Spleen (tissue), 11 donors: ENCODE data around the gene LGMN. TPM values are rescaled to one million over a fixed set of nuclear protein-coding genes. Genes with fewer than 3 reads are reported as not detected.

ENCODE experiments used
- DNase-seq: peaks from one replicate; pipeline ENCODE4 v3.0.0-alpha.2; 2020
- H3K27ac ChIP-seq, 8 donors: fragments of 200-600 bp; sonication (generic) in 7 of 8; 1 replicate in 4 of 8; 2 replicates in 4 of 8; pipeline versions ENCODE4 v1.5.0 to v1.8.0; 2016 to 2021; ENCODE audit warnings: inconsistent platforms in 4 of 8, mild to moderate bottlenecking in 4 of 8, moderate library complexity in 1 of 8
- H3K27me3 ChIP-seq, 7 donors: fragments of 200-600 bp; sonication (generic) in 6 of 7; replicated peaks in 1 of 7; 1 replicate in 4 of 7; 2 replicates in 3 of 7; pipeline versions ENCODE4 v1.5.0 to v1.8.0; 2016 to 2021; ENCODE audit warnings: inconsistent platforms in 3 of 7, mild to moderate bottlenecking in 1 of 7
- H3K36me3 ChIP-seq, 6 donors: fragments of 200-600 bp; sonication (generic) in 5 of 6; 1 replicate in 4 of 6; 2 replicates in 2 of 6; pipeline versions ENCODE4 v1.5.0 to v1.8.0; 2016 to 2021; ENCODE audit warnings: inconsistent platforms in 2 of 6
- H3K4me1 ChIP-seq, 6 donors: fragments of 200-600 bp; sonication (generic) in 5 of 6; 1 replicate in 3 of 6; 2 replicates in 3 of 6; pipeline versions ENCODE4 v1.5.0 to v1.8.0; 2016 to 2021; ENCODE audit warnings: inconsistent platforms in 3 of 6
- H3K4me3 ChIP-seq, 8 donors: fragments of 200-600 bp; sonication (generic) in 7 of 8; 1 replicate in 4 of 8; 2 replicates in 4 of 8; pipeline versions ENCODE4 v1.5.0 to v1.8.0; 2016 to 2021; ENCODE audit warnings: inconsistent platforms in 4 of 8, mild to moderate bottlenecking in 4 of 8, moderate library complexity in 2 of 8
- H3K9me3 ChIP-seq, 8 donors: fragments of 200-600 bp; sonication (generic) in 7 of 8; 1 replicate in 4 of 8; 2 replicates in 4 of 8; pipeline versions ENCODE4 v1.5.0 to v1.8.0; 2016 to 2021; ENCODE audit warnings: inconsistent platforms in 4 of 8
- CTCF ChIP-seq, 11 experiments: fragments of 200-600 bp in 7 of 11; fragments of 450-650 bp in 4 of 11; sonication (generic) in 4 of 11; IDR thresholded peaks in 8 of 11; conservative IDR thresholded peaks in 3 of 11; 1 replicate in 7 of 11; 2 replicates in 4 of 11; pipeline versions ENCODE4 v1.4.0 to v1.8.0; 2016 to 2021; ENCODE audit warnings: antibody characterized with exemption in 11 of 11, inconsistent platforms in 4 of 11, mild to moderate bottlenecking in 1 of 11
- POLR2A ChIP-seq, 3 donors: fragments of 450-650 bp; IDR thresholded peaks; one replicate each; pipeline ENCODE4 v1.5.1; 2017; ENCODE audit warnings: antibody characterized with exemption in 3 of 3, mild to moderate bottlenecking in 1 of 3
- POLR2AphosphoS5 ChIP-seq, 3 donors: sonication (generic); formaldehyde crosslinking; IDR thresholded peaks; one replicate each; pipeline ENCODE4 v1.5.1; 2017; ENCODE audit warnings: antibody characterized with exemption in 3 of 3
- WGBS, 5 donors: extraction: QIAGEN DNeasy Blood & Tissue Kit in 3 of 5; methylation state at CpG; one replicate each; pipeline versions ENCODE4 v1.1.5 to v1.1.7; 2013 to 2018; 5-methylcytosine and 5-hydroxymethylcytosine counted together
- intact Hi-C: fragments of 100-400 bp; cut with DNase I; formaldehyde crosslinking; loops from one replicate; pipeline ENCODE4 v1.15.0; 2023; ENCODE audit warnings: low total_unique reads
- polyA plus RNA-seq, 3 donors: library from polyadenylated mRNA; stranded (reverse); fragments of 200-250 nt; gene quantifications; one replicate each; pipeline ENCODE4 v1.2.1, GENCODE V29; 2013
- total RNA-seq, 7 donors: library from RNA; depleted of rRNA in 3 of 7; stranded (reverse); fragments of >200 nt in 3 of 7; fragmentation: NEBNext Ultra II Directional in 4 of 7; extraction: Animal tissue kit (Norgen Biotek cat#: 25700) in 4 of 7; gene quantifications; one replicate each; pipeline versions ENCODE4 v1.1.0 to v1.2.1, GENCODE V29; 2016 to 2021
- donor health status: healthy with polysubstance abuse.
- donor health status: DM: no; HTN: no; CAD: no; lungs with moderate emphysema.
- donor health status: DM: no; HTN: no; CAD: no.
- donor health status: Bipolar disorder and iron deficiency.
- donor health status: healthy.
- donor health status: DM: no; HTN: no; CAD: no.
- donor health status: DM: yes; HTN: yes; CAD: no.

LGMN gene
- total and polyA plus RNA-seq, 10 donors, result 56.6 to 270 (median 196) TPM

- peak overlapping the region in 1 of 8 donors; percentile 29 for H3K4me3 ChIP-seq
- peak; percentile 77 for DNase-seq
- TF ChIP-seq POLR2A (IDR thresholded peaks at IDR 0.05) (no peak), POLR2AphosphoS5 (IDR thresholded peaks at IDR 0.05) (peak in 2 of 3 donors; percentile 26 to 58), CTCF (IDR thresholded peaks at IDR 0.05 in 8 of 11, conservative IDR thresholded peaks at IDR 0.05 in 3 of 11) (no peak)
- peaks cover 21 to 90% (median 53%) of the 10 kb centered on the region in 6 donors for H3K4me1 ChIP-seq
- intact Hi-C loops, result no loop called here
- H3K9me3 ChIP-seq, result peaks cover 0 to 6% (median 0%) of the 10 kb centered on the region in 8 donors
- peak overlapping the region in 6 of 8 donors; percentile 39 to 86 (median 72) for H3K27ac ChIP-seq
- WGBS, 5 donors, result 69 to 86% (median 78%) methylated on average over 7 to 8 of the region's 8 CpGs
- peaks cover 0 to 98% (median 45%) of the 10 kb centered on the region in 6 donors for H3K36me3 ChIP-seq
- H3K27me3 ChIP-seq, result no peaks in the 10 kb centered on the region
Observed at GRCh38 chr14:92676403-92677086, 71.9 kb downstream of the LGMN start.

- H3K9me3 ChIP-seq, result peaks cover 0 to 6% (median 0%) of the 10 kb centered on the region in 8 donors
- H3K4me3 ChIP-seq, result peak overlapping the region in 1 of 8 donors; percentile 29
- DNase-seq, result peak; percentile 80
- peak overlapping the region in 7 of 8 donors; percentile 22 to 86 (median 71) for H3K27ac ChIP-seq
- TF ChIP-seq CTCF (IDR thresholded peaks at IDR 0.05 in 8 of 11, conservative IDR thresholded peaks at IDR 0.05 in 3 of 11) (peak in 1 of 11 experiments; percentile 13), POLR2A (IDR thresholded peaks at IDR 0.05) (no peak), POLR2AphosphoS5 (IDR thresholded peaks at IDR 0.05) (no peak)
- WGBS, 5 donors, result 27 to 44% (median 36%) methylated on average over 9 of the region's 9 CpGs
- H3K27me3 ChIP-seq, result no peaks in the 10 kb centered on the region
- H3K4me1 ChIP-seq, result peaks cover 16 to 90% (median 49%) of the 10 kb centered on the region in 6 donors
- H3K36me3 ChIP-seq, result peaks cover 0 to 98% (median 40%) of the 10 kb centered on the region in 6 donors
- intact Hi-C loops, result no loop called here
Observed at GRCh38 chr14:92675976-92676375, 72.5 kb downstream of the LGMN start.

DNA sequence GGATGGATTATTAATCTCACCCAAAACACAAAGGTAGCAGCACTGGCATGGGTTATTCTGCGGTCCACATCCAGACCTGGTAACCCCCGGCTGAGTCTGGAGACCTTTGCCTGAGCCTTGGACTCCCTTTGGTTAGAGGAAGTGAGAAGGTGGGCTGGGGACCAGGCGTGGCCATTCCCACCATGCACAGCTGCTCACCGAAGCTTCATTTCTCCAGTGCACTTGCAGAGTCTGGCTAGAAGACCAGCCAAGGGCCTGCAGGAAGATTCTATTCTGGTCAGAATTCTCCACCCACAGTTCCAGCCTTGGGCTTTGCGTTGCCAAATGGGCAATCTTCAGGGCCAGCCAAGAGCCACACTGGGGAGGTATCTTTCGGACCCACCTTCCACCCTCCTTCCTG, 73.0 kb downstream of the LGMN start:
- H3K9me3 ChIP-seq, result peaks cover 0 to 4% (median 0%) of the 10 kb centered on the region in 8 donors
- WGBS, 5 donors, result 55 to 69% (median 66%) methylated on average over 4 to 6 of the region's 6 CpGs
- H3K4me1 ChIP-seq, result peaks cover 12 to 90% (median 49%) of the 10 kb centered on the region in 6 donors
- peak overlapping the region in 7 of 8 donors; percentile 22 to 86 (median 71) for H3K27ac ChIP-seq
- DNase-seq, result peak; percentile 66
- H3K4me3 ChIP-seq, result peak overlapping the region in 1 of 8 donors; percentile 29
- no peaks in the 10 kb centered on the region for H3K27me3 ChIP-seq
- TF ChIP-seq CTCF (IDR thresholded peaks at IDR 0.05 in 8 of 11, conservative IDR thresholded peaks at IDR 0.05 in 3 of 11) (no peak), POLR2AphosphoS5 (IDR thresholded peaks at IDR 0.05) (no peak), POLR2A (IDR thresholded peaks at IDR 0.05) (no peak)
- peaks cover 0 to 98% (median 39%) of the 10 kb centered on the region in 6 donors for H3K36me3 ChIP-seq
- intact Hi-C loops, result no loop called here

GRCh38 chr14:92673601-92674150, 74.8 kb downstream of the LGMN start:
- peaks cover 12 to 96% (median 63%) of the 10 kb centered on the region in 6 donors for H3K4me1 ChIP-seq
- H3K9me3 ChIP-seq, result no peaks in the 10 kb centered on the region
- H3K27me3 ChIP-seq, result no peaks in the 10 kb centered on the region
- peaks cover 0 to 98% (median 29%) of the 10 kb centered on the region in 6 donors for H3K36me3 ChIP-seq
- WGBS, 5 donors, result 76 to 92% (median 86%) methylated on average over 18 to 19 of the region's 19 CpGs
- H3K27ac ChIP-seq, result peak overlapping the region in 3 of 8 donors; percentile 12 to 86 (median 17)
- intact Hi-C loops, result no loop called here
- peak; percentile 51 for DNase-seq
- H3K4me3 ChIP-seq, result no peak overlapping the region
- no peak for TF ChIP-seq POLR2AphosphoS5 (IDR thresholded peaks at IDR 0.05)
- no peak for TF ChIP-seq CTCF (IDR thresholded peaks at IDR 0.05 in 8 of 11, conservative IDR thresholded peaks at IDR 0.05 in 3 of 11)
- TF ChIP-seq POLR2A (IDR thresholded peaks at IDR 0.05), result no peak
